ENCODE results near the gene RNF151.

DNA sequence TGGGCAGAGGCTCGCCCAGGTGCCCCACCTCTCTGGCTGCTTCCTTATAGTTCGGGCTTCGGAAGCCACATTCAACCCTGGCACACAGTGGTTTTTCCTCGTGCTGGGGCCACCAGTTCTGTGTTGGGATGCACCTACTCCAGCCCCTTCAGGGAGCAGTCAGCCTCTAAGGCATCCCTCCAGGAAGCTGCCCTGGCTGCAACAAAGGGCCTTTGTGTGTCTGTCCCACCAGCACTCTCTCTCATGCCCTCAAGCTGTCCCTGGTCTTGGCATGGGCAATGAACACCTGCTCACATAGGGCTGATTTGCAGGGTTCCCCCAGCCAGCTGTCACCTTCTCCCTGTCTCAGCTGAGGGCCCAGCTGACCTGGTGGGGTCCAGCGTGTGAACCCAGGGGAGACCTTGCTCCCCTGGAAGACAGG is 15.4 kb downstream of the RNF151 start:
- TF ChIP-seq, protein P1, sequence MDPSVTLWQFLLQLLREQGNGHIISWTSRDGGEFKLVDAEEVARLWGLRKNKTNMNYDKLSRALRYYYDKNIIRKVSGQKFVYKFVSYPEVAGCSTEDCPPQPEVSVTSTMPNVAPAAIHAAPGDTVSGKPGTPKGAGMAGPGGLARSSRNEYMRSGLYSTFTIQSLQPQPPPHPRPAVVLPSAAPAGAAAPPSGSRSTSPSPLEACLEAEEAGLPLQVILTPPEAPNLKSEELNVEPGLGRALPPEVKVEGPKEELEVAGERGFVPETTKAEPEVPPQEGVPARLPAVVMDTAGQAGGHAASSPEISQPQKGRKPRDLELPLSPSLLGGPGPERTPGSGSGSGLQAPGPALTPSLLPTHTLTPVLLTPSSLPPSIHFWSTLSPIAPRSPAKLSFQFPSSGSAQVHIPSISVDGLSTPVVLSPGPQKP (IDR thresholded peaks at IDR 0.05; ENCODE audit: low read depth, low read length), result no peak
- TF ChIP-seq, protein P2, sequence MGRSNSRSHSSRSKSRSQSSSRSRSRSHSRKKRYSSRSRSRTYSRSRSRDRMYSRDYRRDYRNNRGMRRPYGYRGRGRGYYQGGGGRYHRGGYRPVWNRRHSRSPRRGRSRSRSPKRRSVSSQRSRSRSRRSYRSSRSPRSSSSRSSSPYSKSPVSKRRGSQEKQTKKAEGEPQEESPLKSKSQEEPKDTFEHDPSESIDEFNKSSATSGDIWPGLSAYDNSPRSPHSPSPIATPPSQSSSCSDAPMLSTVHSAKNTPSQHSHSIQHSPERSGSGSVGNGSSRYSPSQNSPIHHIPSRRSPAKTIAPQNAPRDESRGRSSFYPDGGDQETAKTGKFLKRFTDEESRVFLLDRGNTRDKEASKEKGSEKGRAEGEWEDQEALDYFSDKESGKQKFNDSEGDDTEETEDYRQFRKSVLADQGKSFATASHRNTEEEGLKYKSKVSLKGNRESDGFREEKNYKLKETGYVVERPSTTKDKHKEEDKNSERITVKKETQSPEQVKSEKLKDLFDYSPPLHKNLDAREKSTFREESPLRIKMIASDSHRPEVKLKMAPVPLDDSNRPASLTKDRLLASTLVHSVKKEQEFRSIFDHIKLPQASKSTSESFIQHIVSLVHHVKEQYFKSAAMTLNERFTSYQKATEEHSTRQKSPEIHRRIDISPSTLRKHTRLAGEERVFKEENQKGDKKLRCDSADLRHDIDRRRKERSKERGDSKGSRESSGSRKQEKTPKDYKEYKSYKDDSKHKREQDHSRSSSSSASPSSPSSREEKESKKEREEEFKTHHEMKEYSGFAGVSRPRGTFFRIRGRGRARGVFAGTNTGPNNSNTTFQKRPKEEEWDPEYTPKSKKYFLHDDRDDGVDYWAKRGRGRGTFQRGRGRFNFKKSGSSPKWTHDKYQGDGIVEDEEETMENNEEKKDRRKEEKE (IDR thresholded peaks at IDR 0.05), result no peak
- TF ChIP-seq STAT3 (IDR thresholded peaks at IDR 0.05; ENCODE audit: low read depth, low read length) (no peak), FOXM1 (IDR thresholded peaks at IDR 0.05; ENCODE audit: low read depth, low read length) (no peak), ZNF24 (IDR thresholded peaks at IDR 0.05) (no peak), POLR2AphosphoS5 (IDR thresholded peaks at IDR 0.05; ENCODE audit: low read length) (no peak), CHD2 (IDR thresholded peaks at IDR 0.05; ENCODE audit: borderline replicate concordance, low read depth, low read length) (no peak), POLR2AphosphoS2 (IDR thresholded peaks at IDR 0.05; ENCODE audit: low read depth, low read length) (no peak), NRF1 (conservative IDR thresholded peaks at IDR 0.05; ENCODE audit: low read depth, low read length) (no peak), CBX3 (IDR thresholded peaks at IDR 0.05; ENCODE audit: borderline replicate concordance, low read depth) (no peak), SIX5 (IDR thresholded peaks at IDR 0.05; ENCODE audit: low read depth, low read length, severe bottlenecking) (no peak), FOS (IDR thresholded peaks at IDR 0.05; ENCODE audit: borderline replicate concordance, extremely low read depth, insufficient read length) (no peak)
- TF ChIP-seq, protein P3, sequence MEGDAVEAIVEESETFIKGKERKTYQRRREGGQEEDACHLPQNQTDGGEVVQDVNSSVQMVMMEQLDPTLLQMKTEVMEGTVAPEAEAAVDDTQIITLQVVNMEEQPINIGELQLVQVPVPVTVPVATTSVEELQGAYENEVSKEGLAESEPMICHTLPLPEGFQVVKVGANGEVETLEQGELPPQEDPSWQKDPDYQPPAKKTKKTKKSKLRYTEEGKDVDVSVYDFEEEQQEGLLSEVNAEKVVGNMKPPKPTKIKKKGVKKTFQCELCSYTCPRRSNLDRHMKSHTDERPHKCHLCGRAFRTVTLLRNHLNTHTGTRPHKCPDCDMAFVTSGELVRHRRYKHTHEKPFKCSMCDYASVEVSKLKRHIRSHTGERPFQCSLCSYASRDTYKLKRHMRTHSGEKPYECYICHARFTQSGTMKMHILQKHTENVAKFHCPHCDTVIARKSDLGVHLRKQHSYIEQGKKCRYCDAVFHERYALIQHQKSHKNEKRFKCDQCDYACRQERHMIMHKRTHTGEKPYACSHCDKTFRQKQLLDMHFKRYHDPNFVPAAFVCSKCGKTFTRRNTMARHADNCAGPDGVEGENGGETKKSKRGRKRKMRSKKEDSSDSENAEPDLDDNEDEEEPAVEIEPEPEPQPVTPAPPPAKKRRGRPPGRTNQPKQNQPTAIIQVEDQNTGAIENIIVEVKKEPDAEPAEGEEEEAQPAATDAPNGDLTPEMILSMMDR (IDR thresholded peaks at IDR 0.05 in 2 of 3, conservative IDR thresholded peaks at IDR 0.05 in 1 of 3; ENCODE audit: control insufficient read depth in 2 of 3, extremely low read depth in 1 of 3, insufficient read depth in 1 of 3, low read depth in 3 of 3, low read length in 3 of 3), result no peak

All from GM12878 (cell line).